Glutamatergic neuron (in vitro differentiated cells): ENCODE measurements around the gene PRAC1. TPM values are rescaled to one million over a fixed set of nuclear protein-coding genes. Genes with fewer than 3 reads are reported as not detected.
A peak's percentile ranks its signal among the peaks of the same experiment; 100 is the strongest.

Experiments
- DNase-seq: peaks from one replicate; pipeline ENCODE4 v3.0.0; 2022
- H3K27ac Mint-ChIP-seq: one replicate; pipeline ENCODE4 v1.8.0; 2020; ENCODE audit warnings: mild to moderate bottlenecking, mixed read lengths, inconsistent platforms; ENCODE audit not compliant: unreplicated experiment
- H3K27me3 Mint-ChIP-seq: one replicate; pipeline ENCODE4 v1.8.0; 2020; ENCODE audit warnings: mild to moderate bottlenecking, moderate library complexity, mixed read lengths, inconsistent platforms; ENCODE audit not compliant: unreplicated experiment
- H3K36me3 Mint-ChIP-seq: one replicate; pipeline ENCODE4 v1.8.0; 2020; ENCODE audit warnings: mild to moderate bottlenecking, mixed read lengths, inconsistent platforms; ENCODE audit not compliant: unreplicated experiment
- H3K4me1 Mint-ChIP-seq: one replicate; pipeline ENCODE4 v1.8.0; 2020; ENCODE audit warnings: mild to moderate bottlenecking, low read depth, mixed read lengths, inconsistent platforms; ENCODE audit not compliant: unreplicated experiment
- H3K4me3 Mint-ChIP-seq: one replicate; pipeline ENCODE4 v1.8.0; 2020; ENCODE audit warnings: mild to moderate bottlenecking, mixed read lengths, inconsistent platforms; ENCODE audit not compliant: unreplicated experiment
- H3K9me3 Mint-ChIP-seq: one replicate; pipeline ENCODE4 v1.8.0; 2020; ENCODE audit warnings: mild to moderate bottlenecking, moderate library complexity, mixed read lengths, inconsistent platforms; ENCODE audit not compliant: unreplicated experiment
- total RNA-seq: library from RNA; stranded (reverse); fragmentation: NEBNext Ultra II Directional; extraction: Animal tissue kit (Norgen Biotek cat#: 25700); gene quantifications from one replicate; pipeline ENCODE4 v1.2.1, GENCODE V29; 2021; ENCODE audit not compliant: unreplicated experiment
- TF ChIP-seq, protein P1 (sequence below): fragments of 200-600 bp; sonication (generic); IDR thresholded peaks from one replicate; pipeline ENCODE4 v1.5.0; 2021; ENCODE audit not compliant: partially characterized antibody, unreplicated experiment

The PRAC1 gene
- total RNA-seq, 1 donor from 2014 or later = not detected

DNA sequence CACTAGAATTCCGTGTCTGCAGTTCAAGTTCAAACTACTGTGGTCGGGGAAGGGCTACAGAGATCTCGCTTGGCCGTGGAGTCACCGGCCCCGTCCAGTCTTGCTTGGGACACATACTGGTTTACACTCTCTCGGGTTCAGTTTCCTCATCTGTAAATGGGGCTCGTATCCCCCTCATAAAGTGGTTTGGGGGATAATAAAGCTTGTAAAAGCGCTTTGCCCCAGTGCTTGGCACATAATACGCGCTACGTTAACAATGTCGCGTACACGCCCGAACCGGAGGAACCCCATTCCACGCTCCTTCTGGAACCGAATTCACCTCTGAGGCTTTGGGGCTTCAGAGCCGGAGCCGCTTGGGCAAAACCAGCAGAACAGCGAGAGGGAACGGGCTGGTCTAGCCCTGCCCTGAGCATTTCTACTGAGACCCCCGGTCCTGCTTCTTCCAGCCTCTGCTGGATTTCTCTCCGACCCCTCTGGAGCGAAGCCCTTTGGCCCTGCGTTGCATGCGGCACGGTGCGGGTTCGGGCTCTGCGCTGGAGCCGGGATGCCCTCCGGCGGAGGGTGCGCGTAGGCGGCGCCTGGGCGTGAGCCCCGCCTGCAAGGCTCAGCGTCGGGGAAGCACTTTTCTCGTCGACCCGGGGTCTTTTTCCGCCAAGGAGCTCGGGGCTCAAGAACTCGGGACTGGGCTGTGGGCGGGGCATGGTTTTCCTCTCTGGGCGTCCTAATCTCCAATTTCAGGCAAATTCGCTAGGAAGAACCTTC, 32.4 kb upstream of the PRAC1 start:
- H3K27ac Mint-ChIP-seq = no peak overlapping the region
- H3K36me3 Mint-ChIP-seq = no peaks in the 10 kb centered on the region
- peak overlapping the region; percentile 49 for H3K4me3 Mint-ChIP-seq
- peaks cover 11% of the 10 kb centered on the region for H3K4me1 Mint-ChIP-seq
- TF ChIP-seq, protein P1, sequence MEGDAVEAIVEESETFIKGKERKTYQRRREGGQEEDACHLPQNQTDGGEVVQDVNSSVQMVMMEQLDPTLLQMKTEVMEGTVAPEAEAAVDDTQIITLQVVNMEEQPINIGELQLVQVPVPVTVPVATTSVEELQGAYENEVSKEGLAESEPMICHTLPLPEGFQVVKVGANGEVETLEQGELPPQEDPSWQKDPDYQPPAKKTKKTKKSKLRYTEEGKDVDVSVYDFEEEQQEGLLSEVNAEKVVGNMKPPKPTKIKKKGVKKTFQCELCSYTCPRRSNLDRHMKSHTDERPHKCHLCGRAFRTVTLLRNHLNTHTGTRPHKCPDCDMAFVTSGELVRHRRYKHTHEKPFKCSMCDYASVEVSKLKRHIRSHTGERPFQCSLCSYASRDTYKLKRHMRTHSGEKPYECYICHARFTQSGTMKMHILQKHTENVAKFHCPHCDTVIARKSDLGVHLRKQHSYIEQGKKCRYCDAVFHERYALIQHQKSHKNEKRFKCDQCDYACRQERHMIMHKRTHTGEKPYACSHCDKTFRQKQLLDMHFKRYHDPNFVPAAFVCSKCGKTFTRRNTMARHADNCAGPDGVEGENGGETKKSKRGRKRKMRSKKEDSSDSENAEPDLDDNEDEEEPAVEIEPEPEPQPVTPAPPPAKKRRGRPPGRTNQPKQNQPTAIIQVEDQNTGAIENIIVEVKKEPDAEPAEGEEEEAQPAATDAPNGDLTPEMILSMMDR = no peak
- H3K27me3 Mint-ChIP-seq = peaks cover 44% of the 10 kb centered on the region
- H3K9me3 Mint-ChIP-seq = peaks cover 8% of the 10 kb centered on the region
- no peak for DNase-seq

DNA sequence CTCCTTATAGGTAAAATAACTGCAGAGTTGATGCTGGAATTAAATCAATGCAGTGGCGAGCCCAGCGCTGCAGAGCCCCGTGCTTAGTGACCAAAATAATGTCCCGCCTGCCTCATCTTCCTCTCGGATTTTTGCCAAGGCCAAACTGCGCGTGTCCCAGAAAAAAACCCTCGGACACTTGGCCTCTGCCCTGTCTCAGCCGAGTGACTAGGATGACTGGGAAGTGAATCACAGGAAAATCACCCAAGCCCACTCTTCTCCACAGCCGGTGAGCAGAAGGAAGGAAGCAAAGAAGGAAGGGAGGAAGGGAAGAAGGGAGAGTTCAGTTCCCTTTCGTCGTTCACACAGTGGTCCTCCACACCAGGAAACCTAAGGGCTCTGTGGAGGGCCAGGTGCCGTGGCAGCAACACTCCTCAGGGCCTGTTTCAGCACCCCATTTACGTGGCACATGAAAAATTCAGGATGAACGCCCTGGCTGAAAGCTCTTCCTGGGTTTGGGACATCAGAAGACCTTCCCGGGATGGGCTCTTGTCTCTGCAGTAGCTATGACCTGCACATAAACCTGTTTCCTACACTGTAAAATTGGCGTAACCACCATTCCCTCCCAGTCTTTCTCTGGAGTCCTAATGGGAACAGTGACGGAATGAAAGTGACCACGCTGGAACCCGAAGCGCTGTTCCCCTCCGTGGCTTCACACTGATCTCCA, 31.6 kb upstream of the PRAC1 start:
- no peak for DNase-seq
- TF ChIP-seq, protein P1 = no peak
- Mint-ChIP-seq H3K4me3 (no peak overlapping the region), H3K4me1 (peaks cover 11% of the 10 kb centered on the region), H3K27me3 (peaks cover 48% of the 10 kb centered on the region), H3K36me3 (no peaks in the 10 kb centered on the region), H3K27ac (no peak overlapping the region), H3K9me3 (peaks cover 9% of the 10 kb centered on the region)

DNA sequence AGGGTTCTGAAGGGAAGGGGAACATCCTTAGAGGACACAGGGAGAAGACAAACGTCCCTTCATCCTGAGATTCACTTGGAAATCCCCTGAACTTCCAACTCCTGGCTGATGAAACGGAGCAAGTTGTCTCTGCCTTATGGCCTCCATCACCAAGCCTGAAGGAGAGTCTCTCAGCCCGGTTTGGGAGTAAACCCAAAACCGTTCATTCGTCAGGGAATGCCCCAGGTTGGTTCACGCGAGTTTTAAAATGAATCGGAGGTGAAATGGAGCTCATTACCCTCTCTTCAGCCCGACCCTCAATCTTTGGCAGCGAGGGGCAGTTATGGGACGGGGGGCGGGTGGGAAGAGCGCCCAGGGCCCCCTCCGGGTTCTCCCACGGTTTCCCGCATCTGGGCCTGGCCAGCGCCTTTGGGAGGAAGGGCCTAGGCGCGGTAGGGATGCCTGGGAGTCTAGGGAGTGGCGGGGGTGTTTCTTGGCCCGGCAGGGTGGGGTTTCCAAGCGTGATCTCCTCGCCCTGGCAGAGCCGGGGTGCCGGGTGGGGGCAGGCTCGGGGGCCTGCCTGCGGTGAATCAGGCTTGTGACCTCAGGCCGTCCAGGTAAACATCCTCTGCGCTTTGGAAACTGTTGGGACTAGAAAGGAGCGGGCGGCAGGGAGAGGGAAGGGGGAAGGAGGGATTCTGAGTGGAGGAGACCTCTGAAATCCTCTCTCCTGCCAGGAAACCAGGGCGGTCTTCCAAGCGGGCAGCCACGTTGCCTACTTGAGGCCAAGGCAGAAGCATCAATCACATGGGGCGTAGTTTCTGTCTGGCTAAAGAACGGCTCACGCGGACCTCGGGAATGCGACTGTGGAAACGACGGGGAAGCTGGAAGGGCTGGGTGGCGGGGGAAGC, 30.3 kb upstream of the PRAC1 start:
- H3K27ac Mint-ChIP-seq = no peak overlapping the region
- no peaks in the 10 kb centered on the region for H3K36me3 Mint-ChIP-seq
- H3K4me1 Mint-ChIP-seq = peaks cover 11% of the 10 kb centered on the region
- no peak overlapping the region for H3K4me3 Mint-ChIP-seq
- no peak for DNase-seq
- H3K27me3 Mint-ChIP-seq = peaks cover 52% of the 10 kb centered on the region
- peaks cover 11% of the 10 kb centered on the region for H3K9me3 Mint-ChIP-seq
- TF ChIP-seq, protein P1 = no peak

DNA sequence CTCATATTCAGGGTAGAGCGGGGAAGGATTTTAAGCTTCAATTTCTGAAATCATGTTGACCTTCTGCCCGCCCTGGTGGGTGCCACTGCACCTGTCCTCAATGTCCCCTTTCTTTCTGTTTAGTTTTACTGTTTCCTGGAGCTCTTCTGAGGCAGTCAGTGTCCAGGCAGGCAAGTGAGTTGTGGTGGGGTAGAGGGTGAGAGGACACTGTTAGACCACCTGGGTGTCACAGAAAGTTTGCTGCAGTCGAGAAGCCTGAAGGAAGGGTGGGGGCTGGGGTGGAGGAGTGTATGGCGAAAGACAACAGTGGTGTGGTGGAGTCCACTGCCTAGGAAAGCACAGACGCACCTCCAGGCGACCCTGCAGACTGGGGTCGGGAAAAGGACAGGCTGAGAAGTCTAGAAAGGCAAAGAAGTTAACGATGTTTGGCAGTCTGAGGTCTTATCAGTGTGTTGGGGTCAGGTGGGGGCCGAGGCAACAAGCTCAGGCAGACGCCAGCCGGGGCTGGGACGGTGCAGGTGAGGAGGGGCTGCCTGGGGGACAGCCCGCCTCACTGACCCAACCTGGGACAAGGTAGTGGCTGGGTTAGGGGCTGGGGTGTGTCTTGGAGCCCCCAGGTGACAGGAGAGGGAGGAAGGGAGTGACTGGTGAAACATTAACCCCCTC, 29.5 kb upstream of the PRAC1 start:
- H3K9me3 Mint-ChIP-seq = peaks cover 11% of the 10 kb centered on the region

More for the DNA sequence above, 29.5 kb upstream of the PRAC1 start:
- Mint-ChIP-seq H3K36me3 (no peaks in the 10 kb centered on the region), H3K4me3 (no peak overlapping the region), H3K27me3 (peaks cover 51% of the 10 kb centered on the region), H3K27ac (no peak overlapping the region), H3K4me1 (peaks cover 11% of the 10 kb centered on the region)
- TF ChIP-seq, protein P1 = no peak
- DNase-seq = no peak
